ENCODE measurements around the gene RAB11FIP4.
"Not testable (repeated sequence)": the region's sequence is repeated elsewhere in the genome, so short reads cannot be mapped to it uniquely, and the experiment has no call there.

Gene RAB11FIP4

DNA sequence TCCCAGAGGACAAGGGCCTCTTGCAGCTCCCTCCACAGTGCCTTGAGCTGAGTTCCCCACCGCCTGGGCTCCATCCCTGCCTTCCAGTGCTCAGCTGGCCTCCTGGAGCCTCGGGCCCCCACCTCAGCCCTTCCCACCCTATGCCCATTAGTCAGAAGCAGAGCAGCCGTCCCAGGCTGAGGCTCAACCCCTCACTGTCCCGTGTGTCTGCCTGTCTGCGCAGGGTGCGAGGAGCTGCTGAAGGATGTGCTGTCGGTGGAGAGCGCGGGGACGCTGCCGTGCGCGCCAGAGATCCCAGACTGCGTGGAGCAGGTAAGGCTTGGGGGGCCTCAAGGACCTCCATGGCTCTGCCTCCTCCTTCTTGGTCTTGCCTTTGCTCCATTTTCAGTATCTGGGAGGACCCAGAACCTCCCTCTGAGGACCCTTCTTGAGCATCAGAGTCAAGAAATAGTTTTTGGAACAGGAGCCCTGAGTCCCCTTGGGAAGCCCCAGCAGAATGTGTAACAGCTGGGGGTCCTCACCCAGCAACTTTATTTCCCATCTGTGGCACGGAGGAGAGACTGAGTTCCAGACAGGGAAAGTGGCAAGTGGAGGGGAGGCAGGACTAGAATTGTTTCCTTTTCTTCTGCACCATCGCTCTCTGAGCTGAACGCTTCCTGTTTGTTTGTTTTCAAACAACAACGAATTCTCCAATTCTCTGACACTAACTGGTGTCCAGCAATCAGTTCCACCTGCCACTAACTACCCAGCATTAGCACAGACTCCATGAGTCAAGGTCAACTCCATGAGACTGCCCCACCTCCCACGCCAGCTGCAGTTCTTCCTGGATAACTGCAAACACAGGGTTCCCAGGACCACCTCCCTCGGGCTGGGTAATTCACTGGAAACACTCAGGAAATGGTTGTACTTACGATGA is 42.6 kb downstream of the RAB11FIP4 start:
- DNase-seq: no peak

DNA sequence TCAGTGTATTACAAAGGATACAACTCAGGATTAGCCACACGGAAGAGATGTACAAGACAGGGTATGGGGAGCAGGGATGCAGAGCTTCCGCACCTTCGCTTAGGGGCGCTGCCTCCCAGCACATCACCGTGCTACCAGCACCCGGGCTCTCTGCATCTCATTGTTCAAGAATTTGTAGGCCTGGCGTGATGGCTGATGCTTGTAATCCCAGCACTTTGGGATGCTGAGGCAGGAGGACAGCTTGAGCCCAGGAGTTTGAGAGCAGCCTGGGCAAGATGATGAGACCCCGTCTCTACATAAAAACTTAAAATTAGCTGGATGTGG is 43.2 kb downstream of the RAB11FIP4 start:
- DNase-seq: no peak

DNA sequence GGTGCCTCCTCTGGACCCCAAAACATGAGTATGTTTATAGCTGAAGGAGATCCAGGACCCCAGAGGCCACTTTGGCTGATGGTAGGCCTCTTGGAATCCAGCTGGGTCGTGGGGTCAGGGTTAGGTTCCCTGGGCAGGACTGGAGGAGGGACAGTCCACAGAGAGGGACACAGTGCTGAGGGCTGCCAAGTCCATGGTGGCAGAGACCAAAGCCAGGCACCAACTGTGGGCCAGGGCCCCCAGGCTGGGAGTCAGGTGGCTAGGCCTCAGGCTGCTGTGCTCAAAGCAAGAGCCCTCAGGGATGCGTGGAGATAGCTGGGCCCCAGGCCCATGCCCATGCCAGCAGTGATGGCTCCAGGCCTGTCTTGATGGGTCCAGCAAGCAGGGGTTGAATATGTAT is 44.1 kb downstream of the RAB11FIP4 start:
- DNase-seq: no peak

DNA sequence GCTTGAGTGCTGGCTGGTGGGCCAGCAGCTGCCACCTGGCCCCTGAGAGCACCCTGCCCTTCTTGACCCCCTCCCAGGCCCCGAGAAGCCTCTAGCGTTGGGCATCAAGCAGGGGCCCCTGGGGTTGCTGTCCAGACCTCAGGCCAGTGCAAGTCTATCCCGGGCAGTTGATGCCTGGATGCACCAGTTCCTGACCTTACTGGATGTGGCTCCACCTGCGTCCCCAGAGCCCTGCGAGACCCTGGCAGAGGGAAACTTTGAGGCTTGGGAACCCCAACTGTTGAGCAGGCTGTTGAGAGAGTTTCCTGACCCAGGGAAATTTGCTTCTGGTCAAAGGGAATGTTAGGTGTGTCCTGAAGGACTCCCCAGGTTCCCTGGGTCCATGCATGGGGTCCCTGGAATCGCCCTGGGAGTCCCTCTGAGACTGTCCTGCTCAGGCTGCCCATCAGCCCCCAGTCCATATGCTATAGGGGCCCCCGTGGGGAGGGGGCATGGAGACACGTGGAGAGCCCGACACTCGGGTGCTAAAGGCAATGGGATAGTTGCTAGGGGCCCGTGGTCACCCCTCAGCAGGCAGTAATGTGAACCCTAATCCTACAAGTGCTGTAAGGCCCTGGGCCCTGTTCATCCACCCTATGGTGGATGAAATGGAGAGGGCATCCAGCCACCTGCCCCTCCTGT is 46.4 kb downstream of the RAB11FIP4 start:
- DNase-seq: no peak

DNA sequence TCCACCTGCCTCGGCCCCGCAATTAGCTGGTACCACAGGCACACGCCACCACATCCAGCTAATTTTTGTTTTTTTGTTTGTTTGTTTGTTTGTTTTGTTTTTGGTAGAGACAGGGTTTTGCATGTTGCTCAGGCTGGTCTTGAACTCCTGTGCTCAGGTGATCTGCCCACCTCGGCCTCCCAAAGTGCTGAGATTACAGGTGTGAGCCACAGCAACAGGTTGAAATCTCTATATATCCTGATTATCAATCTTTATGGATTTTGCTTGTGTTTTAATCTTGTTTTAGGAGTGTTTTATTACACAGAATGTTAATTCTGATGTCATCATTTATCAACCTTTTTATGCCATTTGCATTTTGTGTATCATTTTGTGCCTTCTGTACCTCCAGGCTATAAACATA is 48.2 kb downstream of the RAB11FIP4 start:
- no peak for DNase-seq

DNA sequence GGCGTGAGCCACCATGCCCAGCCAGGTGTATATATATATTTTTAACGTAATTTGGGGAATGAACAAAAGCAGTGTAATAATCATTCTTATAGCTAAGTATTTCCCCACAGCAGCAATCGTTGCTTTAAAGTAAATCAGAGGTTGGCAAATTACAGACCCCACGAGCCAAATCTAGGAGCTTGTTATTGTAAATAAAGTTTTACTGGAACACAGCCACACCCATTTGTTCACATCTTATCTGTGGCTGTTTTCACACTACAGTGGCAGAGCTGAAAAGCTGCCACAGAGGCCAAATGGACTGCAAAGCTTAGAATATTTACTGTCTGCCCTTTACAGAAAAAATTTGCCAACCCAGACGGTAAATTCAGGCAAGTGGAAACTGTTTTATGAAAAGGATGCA is 50.8 kb downstream of the RAB11FIP4 start:
- no peak for DNase-seq

DNA sequence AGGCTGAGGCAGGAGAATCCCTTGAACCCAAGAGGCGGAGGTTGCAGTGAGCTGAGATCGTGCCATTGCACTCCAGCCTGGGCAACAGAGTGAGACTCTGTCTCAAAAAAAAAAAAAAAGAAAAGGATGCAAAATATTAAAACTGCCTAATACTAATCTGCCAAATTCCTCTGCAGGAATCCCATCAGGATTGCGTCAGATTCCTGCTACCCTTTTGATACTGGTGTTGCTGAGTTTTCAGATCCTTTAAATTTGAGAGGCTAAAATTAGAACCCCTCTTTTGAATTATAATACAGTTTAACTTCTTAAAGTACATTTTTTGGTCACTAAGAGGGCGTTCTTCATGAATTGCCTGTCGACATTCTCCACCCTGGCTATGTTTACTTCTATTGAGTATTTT is 51.4 kb downstream of the RAB11FIP4 start:
- DNase-seq: not testable (repeated sequence)

DNA sequence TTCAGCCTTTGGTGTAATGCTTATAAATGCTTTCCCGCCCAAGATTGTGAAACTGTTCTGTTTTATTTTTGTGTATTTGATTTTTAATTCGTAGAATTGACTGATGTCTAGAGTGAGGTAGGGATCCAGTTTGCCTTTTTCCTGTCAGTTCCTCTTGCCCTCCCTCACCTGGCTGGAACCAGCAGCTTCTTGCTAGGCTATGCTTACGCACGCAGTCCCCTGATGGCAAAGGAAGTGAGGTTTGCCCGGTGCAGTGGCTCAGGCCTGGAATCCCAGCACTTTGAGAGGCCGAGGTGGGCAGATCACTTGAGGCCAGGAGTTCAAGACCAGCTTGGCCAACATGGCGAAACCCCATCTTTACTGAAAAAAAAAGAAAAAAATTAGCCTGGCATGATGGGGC is 51.9 kb downstream of the RAB11FIP4 start:
- no peak for DNase-seq

DNA sequence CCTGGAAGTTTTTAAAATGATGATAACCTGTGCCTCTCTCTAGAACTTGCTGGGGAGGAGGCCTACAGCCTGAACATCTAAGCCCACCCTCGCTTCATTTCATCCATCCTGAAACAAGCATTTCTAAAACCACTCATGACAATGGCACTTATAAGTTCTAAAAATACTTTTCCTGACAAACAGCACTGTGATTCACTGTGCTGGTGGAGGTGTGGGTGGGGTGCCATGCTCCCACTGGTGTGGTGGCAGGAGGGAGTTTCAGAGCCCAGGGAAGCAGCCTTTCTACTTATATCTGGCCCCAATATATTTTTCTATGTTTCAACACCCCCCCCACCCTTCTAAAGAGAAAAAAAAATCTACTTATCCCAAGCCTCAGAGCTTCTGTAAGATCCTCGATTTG is 52.6 kb downstream of the RAB11FIP4 start:
- DNase-seq: no peak

DNA sequence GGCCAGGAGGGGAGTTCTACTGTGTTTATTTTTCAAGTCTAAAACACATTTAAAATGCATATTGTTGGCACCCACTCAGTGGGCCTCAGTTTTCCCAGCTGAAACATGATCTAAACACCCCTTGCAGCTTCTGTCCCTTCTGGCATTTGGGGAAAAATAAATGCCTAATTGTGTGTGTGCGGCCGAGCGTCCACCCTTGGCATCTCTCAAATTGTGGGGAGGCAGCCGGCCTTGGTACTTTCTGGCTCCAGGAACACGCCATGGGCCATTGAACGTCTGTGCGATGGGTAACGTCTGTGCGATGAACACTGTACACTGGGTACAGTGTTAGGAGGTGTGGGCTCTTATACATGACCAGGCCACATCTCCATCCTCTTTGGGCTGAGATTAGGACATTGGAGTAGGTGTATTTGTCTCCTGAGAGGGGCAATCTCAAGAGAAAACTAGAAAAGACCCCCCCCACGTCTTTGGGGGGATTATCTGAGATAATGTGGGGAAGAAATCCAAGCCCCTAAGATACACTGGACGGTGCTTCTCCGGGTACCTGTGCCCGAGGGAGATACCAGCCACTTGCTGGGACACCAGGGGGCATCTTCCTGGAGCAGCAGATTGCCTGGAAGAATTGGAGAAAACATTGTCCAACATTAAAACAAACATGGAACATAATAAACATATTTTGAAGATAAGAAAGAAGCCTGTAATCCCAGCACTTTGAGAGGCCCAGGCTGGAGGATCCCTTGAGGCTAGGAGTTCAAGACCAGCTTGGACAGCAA is 54.9 kb downstream of the RAB11FIP4 start:
- DNase-seq: no peak

DNA sequence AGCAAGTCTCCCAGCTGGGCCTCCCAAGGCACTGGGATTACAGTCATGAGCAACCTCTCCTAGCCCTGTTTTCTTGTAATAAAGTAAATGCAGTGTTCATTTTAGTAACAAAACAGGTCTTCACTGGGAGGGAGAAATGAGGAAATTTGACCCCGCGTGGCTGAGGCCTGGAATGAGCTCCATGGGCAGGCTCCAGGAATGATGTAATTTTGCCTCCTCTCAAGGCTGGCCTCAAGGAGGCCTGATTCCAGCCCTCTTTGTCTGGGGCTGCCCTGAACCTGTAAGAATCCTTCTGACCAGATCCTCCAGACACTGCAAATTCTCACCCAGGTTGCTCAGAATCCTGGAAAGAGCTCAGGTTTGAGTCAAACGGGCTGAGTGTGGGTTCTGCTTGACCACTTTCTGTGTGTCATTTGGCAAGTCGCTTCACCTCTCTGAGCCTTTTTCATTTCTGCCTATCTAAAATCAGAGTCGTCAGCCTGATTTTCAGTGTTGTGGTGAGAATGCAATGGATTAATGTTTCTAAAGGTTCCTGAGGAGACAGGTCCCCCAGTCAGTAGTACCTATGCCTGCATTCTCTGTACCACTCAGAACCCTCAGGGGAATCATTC is 57.1 kb downstream of the RAB11FIP4 start:
- no peak for DNase-seq

DNA sequence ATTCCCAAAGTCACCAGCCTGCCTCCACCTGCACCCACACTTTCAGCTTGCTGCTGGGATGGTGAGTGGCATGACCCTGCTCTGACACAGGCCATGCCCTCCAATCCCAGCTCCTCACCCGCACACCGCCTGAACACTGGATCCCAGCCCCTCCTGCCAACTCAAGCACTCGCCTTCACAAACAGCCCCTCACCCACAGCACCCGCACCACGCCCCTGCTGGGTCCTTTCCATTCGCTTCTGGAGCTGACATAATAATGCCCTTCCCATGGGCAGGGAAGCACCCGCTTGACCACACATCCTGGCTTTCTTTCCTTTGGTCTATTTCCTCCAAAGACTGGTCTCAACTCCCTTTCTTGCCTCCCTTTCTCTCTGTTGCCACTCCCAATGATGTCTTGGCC is 57.6 kb downstream of the RAB11FIP4 start:
- DNase-seq: no peak

DNA sequence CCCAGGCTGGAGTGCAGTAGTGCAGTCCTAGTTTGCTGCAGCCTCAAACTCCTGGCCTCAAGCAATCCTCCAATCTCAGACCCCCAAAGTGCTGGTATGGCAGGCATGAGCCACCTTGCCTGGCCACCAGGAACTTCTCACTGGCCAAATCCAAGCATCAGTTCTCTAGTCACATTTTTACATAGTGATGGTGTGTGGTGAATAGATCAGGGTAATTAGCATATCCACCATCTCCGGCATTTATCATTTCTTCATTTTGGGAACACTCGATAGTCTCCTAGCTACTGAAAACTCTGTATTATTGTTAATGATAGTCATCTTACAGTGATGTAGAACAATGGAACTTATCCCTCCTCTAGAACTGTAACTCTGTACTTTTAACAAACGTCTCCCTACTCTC is 58.3 kb downstream of the RAB11FIP4 start:
- DNase-seq: no peak

DNA sequence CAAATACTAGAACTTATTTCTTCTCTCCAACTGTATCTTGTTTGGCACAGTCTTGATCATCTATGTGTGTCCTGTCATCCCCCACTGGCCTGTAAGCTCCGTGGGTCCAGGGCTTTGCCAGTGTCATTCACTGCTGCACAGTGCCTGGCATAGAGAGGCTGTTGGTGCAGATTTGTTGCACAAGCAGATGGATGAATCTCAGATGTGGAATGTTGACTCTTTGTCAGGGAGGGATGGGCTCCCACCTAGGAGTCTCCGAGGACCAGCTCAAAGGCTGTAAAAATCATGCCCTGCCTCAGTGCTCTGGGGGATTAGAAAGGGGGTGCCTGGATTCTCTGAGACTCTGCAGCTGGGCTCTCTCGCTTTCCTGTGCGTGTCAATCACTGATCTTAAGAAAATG is 60.6 kb downstream of the RAB11FIP4 start:
- DNase-seq: no peak

DNA sequence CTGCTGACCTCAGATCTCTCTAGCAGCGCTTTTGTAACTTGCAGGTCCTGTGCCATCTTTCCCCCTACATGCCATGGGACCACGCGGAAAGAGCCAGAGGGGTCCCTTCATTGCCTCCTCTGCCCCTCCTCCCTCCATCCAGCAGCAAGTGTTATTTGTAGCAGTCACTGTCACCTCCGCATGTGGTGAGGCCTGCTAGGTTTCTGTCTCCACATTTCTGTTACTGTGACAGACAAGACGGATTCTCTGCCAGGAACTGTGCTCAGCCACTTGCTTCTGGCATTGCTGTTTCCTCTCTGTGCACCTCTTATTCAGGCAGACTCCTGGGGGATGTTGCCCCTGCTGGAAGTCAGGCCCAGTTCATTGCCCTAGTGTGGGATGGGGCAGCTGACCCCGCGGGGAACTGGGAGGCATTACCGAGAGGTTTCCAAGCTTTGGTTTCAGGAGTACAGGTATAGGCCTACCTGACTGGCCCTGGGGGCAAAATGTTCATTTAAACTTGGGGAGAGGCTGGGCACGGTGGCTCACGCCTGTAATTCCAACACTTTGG is 61.2 kb downstream of the RAB11FIP4 start:
- no peak for DNase-seq

DNA sequence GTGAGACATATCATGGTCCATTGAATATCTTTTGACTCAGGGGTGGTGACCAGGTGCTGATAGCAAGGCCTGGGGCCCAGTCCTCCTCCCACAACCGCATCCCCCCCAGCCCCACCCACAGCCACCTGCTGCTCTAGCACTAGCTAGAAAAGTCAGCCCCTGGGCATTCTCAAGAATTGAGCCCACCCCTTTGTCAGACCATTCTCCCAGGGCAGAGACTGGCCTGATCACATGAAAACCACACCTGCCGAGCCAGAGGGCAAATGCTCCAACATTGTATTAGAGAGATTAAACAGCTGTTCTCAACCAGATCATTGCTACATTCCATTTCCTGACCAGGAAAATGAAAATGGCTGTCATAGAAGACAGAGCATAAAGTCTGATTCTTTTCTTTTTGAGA is 62.4 kb downstream of the RAB11FIP4 start:
- no peak for DNase-seq

DNA sequence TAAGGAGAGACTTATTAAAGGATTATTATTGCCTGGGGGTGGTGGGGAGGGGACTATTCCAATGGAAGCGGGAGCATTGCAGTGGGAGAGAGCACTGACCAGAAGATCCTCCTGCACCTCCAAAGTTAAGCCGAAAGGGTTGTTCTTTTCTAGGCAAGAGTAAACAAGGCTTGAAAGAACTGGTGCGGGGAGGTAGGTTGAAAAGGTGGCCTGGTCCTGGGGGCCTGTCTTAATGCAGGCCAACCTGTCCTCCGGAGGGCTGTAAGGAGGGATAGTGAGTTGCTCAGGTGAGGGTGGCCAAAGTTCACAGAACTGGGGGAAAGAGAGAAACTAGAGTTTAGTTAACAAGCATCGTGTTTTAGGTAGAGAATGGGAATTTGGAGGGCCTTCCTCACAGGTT is 65.3 kb downstream of the RAB11FIP4 start:
- no peak for DNase-seq

DNA sequence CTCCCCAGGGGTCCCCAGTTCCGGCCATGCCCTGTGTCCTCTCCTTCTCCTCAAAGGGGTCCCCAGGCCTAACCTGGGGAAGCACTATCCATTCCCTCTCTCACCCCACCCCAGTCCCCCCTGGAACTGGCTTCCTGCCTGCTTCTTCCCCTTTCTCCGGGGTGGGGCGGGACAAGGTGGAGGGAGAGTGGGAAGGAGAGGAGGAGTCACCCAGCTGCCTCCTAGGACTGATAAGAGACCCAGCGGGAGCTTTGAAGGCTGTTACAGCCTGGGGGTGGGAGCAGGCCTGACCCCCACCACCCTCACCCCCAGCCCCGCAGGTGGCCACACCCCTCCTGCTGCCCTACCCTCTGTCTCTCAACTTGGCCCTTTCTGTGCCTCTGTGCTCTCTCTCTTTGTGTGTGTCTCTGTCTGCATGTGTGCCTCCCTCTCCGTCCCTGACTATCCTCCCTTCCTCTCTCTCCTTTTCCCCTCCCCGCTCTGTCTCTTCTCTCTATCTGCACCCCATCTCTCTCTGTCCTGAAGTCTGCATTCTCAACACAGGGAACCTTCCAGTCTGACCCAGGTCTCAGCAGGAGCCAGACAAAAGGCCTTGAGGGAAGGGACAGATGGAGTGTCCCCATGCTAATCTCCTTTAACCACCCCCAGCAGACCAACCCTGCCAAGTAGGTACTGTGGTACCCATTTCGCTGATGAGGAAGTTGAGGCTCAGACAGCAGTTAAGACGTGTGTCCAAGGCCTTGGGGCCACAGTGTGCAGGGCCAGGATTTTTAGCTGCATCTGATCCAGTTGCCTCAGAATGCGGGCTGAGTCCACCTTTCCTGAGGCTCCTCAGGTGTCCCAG is 66.1 kb downstream of the RAB11FIP4 start:
- DNase-seq: no peak

DNA sequence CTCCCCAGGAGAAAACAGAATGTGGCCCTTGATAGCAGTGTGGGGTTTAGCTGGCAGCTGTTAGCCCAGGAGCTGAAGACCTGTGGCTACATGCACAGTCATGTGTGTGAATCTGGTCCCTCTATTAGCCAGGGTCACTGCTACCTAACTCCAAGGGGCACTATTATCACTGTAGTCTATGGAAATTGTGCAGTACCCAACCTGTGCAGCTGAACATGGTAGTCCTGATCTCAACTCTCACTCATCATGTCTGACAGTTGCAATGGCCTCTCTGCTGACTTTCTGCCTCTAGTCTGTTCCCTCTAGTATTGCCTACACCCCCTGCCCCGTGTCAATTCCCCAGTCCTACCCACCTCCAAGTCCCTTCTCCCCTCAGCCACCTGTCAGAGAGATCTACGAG is 67.4 kb downstream of the RAB11FIP4 start:
- no peak for DNase-seq

DNA sequence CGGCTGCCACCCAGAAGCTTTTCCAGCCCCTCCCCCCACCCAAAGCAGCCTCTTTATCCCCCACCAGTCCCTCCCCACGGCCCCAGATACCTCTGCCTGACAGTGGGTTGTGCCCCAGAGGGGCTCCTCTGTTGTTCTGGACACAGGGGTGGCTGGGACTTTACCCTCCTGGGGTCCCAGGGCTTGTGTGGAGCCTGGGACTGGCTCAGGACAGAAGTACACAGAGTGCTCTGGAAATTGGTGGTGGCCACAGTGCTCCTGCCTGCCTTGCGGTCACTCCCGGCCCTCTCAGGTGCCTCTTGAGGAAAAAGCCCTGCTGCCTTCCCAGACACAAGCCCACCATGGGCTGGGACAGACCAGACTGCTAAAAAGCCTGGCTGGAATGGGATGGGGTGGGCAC is 68.2 kb downstream of the RAB11FIP4 start:
- no peak for DNase-seq

DNA sequence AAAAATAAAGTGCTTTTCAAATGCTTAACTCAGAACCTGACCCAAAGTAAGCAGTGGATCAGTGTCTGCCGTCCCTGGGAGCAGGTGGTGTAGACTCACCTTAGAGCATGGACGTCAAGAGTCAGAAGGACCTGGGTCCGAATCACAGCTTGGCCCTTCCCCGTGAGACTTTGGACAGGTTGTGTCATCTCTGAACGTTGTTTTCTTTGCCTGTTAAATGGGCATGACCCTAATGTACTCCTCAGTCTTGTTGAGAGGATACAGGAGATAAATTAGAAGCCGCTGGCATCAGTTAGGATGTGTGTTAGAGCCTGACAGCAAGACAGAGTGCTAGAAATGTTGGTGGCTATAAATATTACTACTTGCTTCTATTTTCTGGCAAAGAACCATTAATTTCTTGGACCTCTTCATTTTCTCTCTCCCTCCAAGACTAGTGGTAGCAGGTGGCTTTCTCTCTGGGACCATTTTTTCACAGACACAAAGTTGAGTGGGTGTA is 68.8 kb downstream of the RAB11FIP4 start:
- no peak for DNase-seq

DNA sequence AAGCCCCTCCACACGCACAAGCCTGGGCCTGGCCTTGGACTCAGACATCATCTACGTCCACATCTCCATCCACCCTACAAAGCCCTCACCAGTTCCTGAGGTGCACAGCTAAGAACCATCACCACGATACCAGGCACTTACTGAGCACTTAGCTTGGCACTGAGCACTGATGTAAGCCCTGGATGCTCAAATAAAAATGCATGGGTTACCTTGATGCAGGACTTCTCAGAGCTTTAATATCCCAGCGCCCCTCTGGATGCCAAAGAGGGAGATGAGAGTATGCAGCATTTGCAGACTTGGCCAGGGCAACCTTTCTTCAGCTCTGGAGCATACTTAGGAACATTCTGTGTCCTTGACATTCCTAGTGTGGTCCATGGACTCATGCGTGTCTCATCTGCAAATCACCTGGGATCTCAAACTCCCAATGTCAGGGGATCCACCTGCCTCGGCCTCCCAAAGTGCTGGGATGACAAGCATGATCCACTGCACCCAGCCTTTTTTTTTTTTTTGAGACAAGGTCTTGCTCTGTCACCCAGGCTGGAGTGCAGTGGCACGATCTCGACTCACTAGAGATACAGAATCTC is 69.8 kb downstream of the RAB11FIP4 start:
- no peak for DNase-seq
